IMR-90 (cell line): ENCODE measurements around the gene FLT1. TPM values are rescaled to one million over a fixed set of nuclear protein-coding genes. Genes with fewer than 3 reads are reported as not detected.

ENCODE experiments used
- ATAC-seq: fragments of 200-7000 bp; cut with Tn5 transposase; 2 replicates; pipeline ENCODE4 v1.9.1; 2020; ENCODE audit warnings: low read depth, mild to moderate bottlenecking, moderate library complexity
- BruUV-seq: library from RNA; stranded (reverse); fragments of 400-500 nt; replicated peaks from 2 replicates; lab custom pipeline; 2021; lab: Mats Ljungman, UMichigan
- CTCF ChIA-PET: fragments of 300-600 bp; formaldehyde crosslinking; extraction: SDS; loops from one replicate; lab custom pipeline; 2021; ENCODE audit warnings: antibody characterized with exemption; lab: Yijun Ruan, JAX
- POLR2A ChIA-PET: fragments of 300-600 bp; sonication (Branson Sonifier 250); formaldehyde crosslinking; loops from one replicate; lab custom pipeline; 2022; ENCODE audit warnings: antibody characterized with exemption; ENCODE audit not compliant: unreplicated experiment; lab: Charles Lee
- DNase-seq: peaks from one replicate; pipeline ENCODE4 v3.0.0; 2013
- H2AFZ ChIP-seq: replicated peaks from 2 replicates; pipeline ENCODE3; 2013; ENCODE audit warnings: low read length, mild to moderate bottlenecking; ENCODE audit not compliant: poor library complexity
- H2AK5ac ChIP-seq: 2 replicates; pipeline ENCODE4 v1.6.1; 2013; ENCODE audit warnings: low read depth, low read length, inconsistent platforms
- H2AK9ac ChIP-seq: replicated peaks from 2 replicates; pipeline ENCODE3; 2013; ENCODE audit warnings: mild to moderate bottlenecking, low read depth, low read length, moderate library complexity; ENCODE audit not compliant: poor library complexity
- H2BK120ac ChIP-seq: 2 replicates; pipeline ENCODE4 v1.6.1; 2013; ENCODE audit warnings: low read depth, low read length, inconsistent platforms
- H2BK15ac ChIP-seq: 3 replicates; pipeline ENCODE4 v1.6.1; 2013; ENCODE audit warnings: low read depth, low read length, inconsistent platforms
- H2BK20ac ChIP-seq: 2 replicates; pipeline ENCODE4 v1.6.1; 2013; ENCODE audit warnings: low read depth, mild to moderate bottlenecking, inconsistent platforms, low read length, moderate library complexity
- H2BK5ac ChIP-seq: 2 replicates; pipeline ENCODE4 v1.6.1; 2013; ENCODE audit warnings: mild to moderate bottlenecking, low read depth, low read length, inconsistent platforms; ENCODE audit not compliant: poor library complexity, severe bottlenecking
- H3K14ac ChIP-seq: replicated peaks from 2 replicates; pipeline ENCODE4 v1.6.1; 2013; ENCODE audit warnings: low read depth, low read length, inconsistent platforms
- H3K18ac ChIP-seq: 2 replicates; pipeline ENCODE4 v1.6.1; 2013; ENCODE audit warnings: low read depth, low read length, control low read depth
- H3K23ac ChIP-seq: 2 replicates; pipeline ENCODE4 v1.6.1; 2013; ENCODE audit warnings: low read depth, low read length, inconsistent platforms
- H3K27ac ChIP-seq: 2 replicates; pipeline ENCODE4 v1.5.1; 2013; ENCODE audit warnings: mild to moderate bottlenecking, control low read depth, low read length; ENCODE audit not compliant: insufficient read depth
- H3K27me3 ChIP-seq: 2 replicates; pipeline ENCODE4 v1.6.1; 2013; ENCODE audit warnings: low read length; ENCODE audit not compliant: control insufficient read depth, insufficient read depth
- H3K36me3 ChIP-seq: 2 replicates; pipeline ENCODE4 v1.6.1; 2013; ENCODE audit warnings: low read length, mixed read lengths; ENCODE audit not compliant: control insufficient read depth, insufficient read depth
- H3K4ac ChIP-seq: 2 replicates; pipeline ENCODE4 v1.6.1; 2013; ENCODE audit warnings: low read depth, low read length, inconsistent platforms
- H3K4me1 ChIP-seq: 2 replicates; pipeline ENCODE4 v1.6.1; 2013; ENCODE audit warnings: low read length, mixed read lengths; ENCODE audit not compliant: control insufficient read depth, insufficient read depth
- H3K4me2 ChIP-seq: 2 replicates; pipeline ENCODE4 v1.6.1; 2013; ENCODE audit warnings: low read depth, mild to moderate bottlenecking, control low read depth, low read length, moderate library complexity
- H3K4me3 ChIP-seq: 2 replicates; pipeline ENCODE4 v1.5.1; 2013; ENCODE audit warnings: low read depth, mild to moderate bottlenecking, control low read depth, low read length, moderate library complexity; ENCODE audit not compliant: insufficient read depth
- H3K56ac ChIP-seq: 2 replicates; pipeline ENCODE4 v1.6.1; 2013; ENCODE audit warnings: low read length, inconsistent platforms; ENCODE audit not compliant: insufficient read depth; ENCODE audit errors: extremely low read depth
- H3K79me1 ChIP-seq, 2 experiments: 2 replicates each; pipeline ENCODE4 v1.6.1; 2013; ENCODE audit warnings: low read length in 2 of 2, inconsistent platforms in 1 of 2, low read depth in 1 of 2
- H3K9ac ChIP-seq: 2 replicates; pipeline ENCODE4 v1.6.1; 2013; ENCODE audit warnings: low read depth, low read length, control low read depth
- H3K9me1 ChIP-seq: 2 replicates; pipeline ENCODE4 v1.6.1; 2013; ENCODE audit warnings: low read length, inconsistent platforms; ENCODE audit not compliant: insufficient read depth
- H3K9me3 ChIP-seq: 2 replicates; pipeline ENCODE4 v1.6.1; 2013; ENCODE audit warnings: low read length; ENCODE audit not compliant: control insufficient read depth, insufficient read depth
- H4K20me1 ChIP-seq: 2 replicates; pipeline ENCODE4 v1.6.1; 2013; ENCODE audit warnings: low read length, inconsistent platforms; ENCODE audit not compliant: insufficient read depth
- H4K5ac ChIP-seq: 2 replicates; pipeline ENCODE4 v1.6.1; 2013; ENCODE audit warnings: mild to moderate bottlenecking, low read depth, low read length, control low read depth
- H4K8ac ChIP-seq, 2 experiments: 2 replicates each; pipeline ENCODE4 v1.6.1; 2013; ENCODE audit warnings: low read depth in 2 of 2, low read length in 2 of 2, control low read depth in 1 of 2, inconsistent platforms in 1 of 2
- H4K91ac ChIP-seq: 2 replicates; pipeline ENCODE4 v1.6.1; 2013; ENCODE audit warnings: low read depth, low read length, inconsistent platforms; ENCODE audit not compliant: insufficient read depth
- BHLHE40 ChIP-seq: fragments of 150-350 bp; IDR thresholded peaks from 2 replicates; pipeline ENCODE4 v1.6.1; 2016; ENCODE audit warnings: mild to moderate bottlenecking, low read depth, low read length
- CEBPB ChIP-seq: IDR thresholded peaks from 2 replicates; pipeline ENCODE4 v1.6.1; 2012; ENCODE audit warnings: low read depth, low read length, improper control_type of control experiment
- CHD1 ChIP-seq: IDR thresholded peaks from 2 replicates; pipeline ENCODE4 v1.6.1; 2012; ENCODE audit warnings: low read depth, low read length, improper control_type of control experiment
- FOS ChIP-seq: fragments of 150-350 bp; IDR thresholded peaks from 2 replicates; pipeline ENCODE4 v1.6.1; 2016; ENCODE audit warnings: low read depth, low read length
- MAFK ChIP-seq: IDR thresholded peaks from 2 replicates; pipeline ENCODE4 v1.6.1; 2012; ENCODE audit warnings: low read depth, low read length, improper control_type of control experiment
- MAZ ChIP-seq: IDR thresholded peaks from 2 replicates; pipeline ENCODE4 v1.6.1; 2012; ENCODE audit warnings: low read depth, mild to moderate bottlenecking, low read length, improper control_type of control experiment, moderate library complexity, borderline replicate concordance
- MXI1 ChIP-seq: IDR thresholded peaks from 2 replicates; pipeline ENCODE4 v1.6.1; 2012; ENCODE audit warnings: low read depth, mild to moderate bottlenecking, low read length, moderate library complexity, borderline replicate concordance
- NFE2L2 ChIP-seq: fragments of 150-350 bp; IDR thresholded peaks from 2 replicates; pipeline ENCODE4 v1.6.1; 2016; ENCODE audit warnings: low read depth, mild to moderate bottlenecking, low read length
- POLR2A ChIP-seq: IDR thresholded peaks from 2 replicates; pipeline ENCODE4 v1.6.1; 2012; ENCODE audit warnings: mild to moderate bottlenecking, low read depth, low read length
- RAD21 ChIP-seq: IDR thresholded peaks from 2 replicates; pipeline ENCODE4 v1.6.1; 2012; ENCODE audit warnings: low read length, improper control_type of control experiment
- RCOR1 ChIP-seq: IDR thresholded peaks from 2 replicates; pipeline ENCODE4 v1.6.1; 2012; ENCODE audit warnings: mild to moderate bottlenecking, low read length, improper control_type of control experiment; ENCODE audit not compliant: insufficient replicate concordance
- RFX5 ChIP-seq: IDR thresholded peaks from 2 replicates; pipeline ENCODE4 v1.8.0; 2012; ENCODE audit warnings: low read depth, mild to moderate bottlenecking, low read length, moderate library complexity
- SMC3 ChIP-seq: fragments of 150-350 bp; IDR thresholded peaks from 2 replicates; pipeline ENCODE4 v1.6.1; 2016; ENCODE audit warnings: low read depth, mild to moderate bottlenecking, antibody characterized with exemption, low read length, moderate library complexity
- WGBS, 2 experiments: methylation state at CpG; one replicate each; pipeline versions ENCODE4 v1.1.5 to v1.1.7; 2013; ENCODE audit warnings: missing lambda C conversion rate in 2 of 2; ENCODE audit not compliant: insufficient read length in 1 of 2; ENCODE audit errors: extremely low coverage in 2 of 2; 5-methylcytosine and 5-hydroxymethylcytosine counted together
- dilution Hi-C: fragments of 300-500 bp; cut with HindIII; formaldehyde crosslinking; loops from one replicate; pipeline ENCODE4 v1.14.3; 2018; ENCODE audit warnings: low sequenced_read_pairs; ENCODE audit not compliant: unreplicated experiment
- in situ Hi-C: fragments of 300-500 bp; cut with MboI; formaldehyde crosslinking; loops from 3 replicates; pipeline ENCODE4 v1.14.3; 2019; ENCODE audit warnings: low sequenced_read_pairs, inconsistent platforms, mixed read lengths
- intact Hi-C: fragments of 100-400 bp; cut with micrococcal nuclease; formaldehyde crosslinking; loops from 2 replicates; pipeline ENCODE4 v1.10.0; 2022
- polyA plus RNA-seq, 3 experiments: library from polyadenylated mRNA; depleted of rRNA; stranded (reverse); fragments of >200 nt; gene quantifications; 2 replicates each; pipeline ENCODE4 v1.2.3, GENCODE V29; 2012; ENCODE audit warnings: low replicate concordance in 1 of 3
- total RNA-seq: library from RNA; depleted of rRNA; stranded (reverse); fragments of >200 nt; gene quantifications from 2 replicates; pipeline ENCODE4 v1.2.3, GENCODE V29; 2012
- TF ChIP-seq, protein P1 (sequence below): conservative IDR thresholded peaks from 2 replicates; pipeline ENCODE4 v1.5.1; 2012; ENCODE audit warnings: mild to moderate bottlenecking, low read depth, low read length, improper control_type of control experiment
- TF ChIP-seq, protein P2 (sequence below): fragments of 150-350 bp; IDR thresholded peaks from 2 replicates; pipeline ENCODE4 v1.6.1; 2017; ENCODE audit warnings: mild to moderate bottlenecking, antibody characterized with exemption, low read length, low read depth
- TF ChIP-seq, protein P3 (sequence below): fragments of 150-350 bp; IDR thresholded peaks from 2 replicates; pipeline ENCODE4 v1.6.1; 2016; ENCODE audit warnings: low read depth, mild to moderate bottlenecking, low read length, moderate library complexity, borderline replicate concordance

Gene FLT1
- total and polyA plus RNA-seq, 2 of the 4 experiments (the other 2 are of a cell fraction), result 4.5 to 10.4 TPM

DNA sequence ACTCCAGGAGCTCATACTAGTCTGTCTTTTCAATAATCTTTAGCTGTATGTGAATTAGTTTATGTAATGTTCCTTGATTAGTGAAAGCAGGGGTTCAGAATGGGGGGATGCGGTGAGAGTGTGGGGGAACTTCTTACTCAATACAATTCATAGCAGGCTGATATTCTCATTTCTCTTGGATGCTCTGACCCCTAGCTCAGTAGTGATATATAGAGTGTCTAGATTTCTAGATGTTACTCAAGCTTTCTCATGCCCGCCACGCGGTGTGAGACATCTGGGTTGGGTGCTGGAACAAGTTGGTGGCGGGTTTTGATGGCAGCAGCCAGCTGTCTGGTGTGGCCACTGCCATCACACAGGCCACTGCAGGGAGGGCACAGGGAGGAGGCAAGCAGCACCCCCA, 39.3 kb upstream of the FLT1 start:
- POLR2A ChIA-PET, result no interaction called here
- Histone ChIP-seq H4K5ac (no peak overlapping the region), H2BK5ac (no peak overlapping the region), H3K23ac (no peak overlapping the region), H3K18ac (no peak overlapping the region), H3K4me1 (peaks cover 10% of the 10 kb centered on the region), H3K4ac (no peak overlapping the region), H3K79me1 (peaks cover 0 to 5% of the 10 kb centered on the region in 2 experiments; a peak in 2 of 4 replicates), H3K4me2 (no peak overlapping the region), H2AK9ac (no peak overlapping the region), H4K20me1 (no peaks in the 10 kb centered on the region), H3K9ac (no peak overlapping the region), H3K27me3 (peaks cover 3% of the 10 kb centered on the region; the same call in 1 of the 2 replicates), H3K9me3 (0 out of 2 replicates have a peak, but pooled peaks cover 2% of the 10 kb centered on the region), H3K56ac (no peak overlapping the region), H4K91ac (no peak overlapping the region), H2BK15ac (no peak overlapping the region), H2BK20ac (no peak overlapping the region), H4K8ac (no peak overlapping the region), H3K36me3 (no peaks in the 10 kb centered on the region), H2AK5ac (no peak overlapping the region; the same call in 1 of the 2 replicates), H3K9me1 (peaks cover 6% of the 10 kb centered on the region), H3K27ac (no peak overlapping the region), H3K14ac (no peak overlapping the region), H2BK120ac (no peak overlapping the region), H2AFZ (peak overlapping the region; percentile 36), H3K4me3 (no peak overlapping the region)
- no peak for TF ChIP-seq NFE2L2
- no peak for TF ChIP-seq RCOR1
- TF ChIP-seq, protein P1, sequence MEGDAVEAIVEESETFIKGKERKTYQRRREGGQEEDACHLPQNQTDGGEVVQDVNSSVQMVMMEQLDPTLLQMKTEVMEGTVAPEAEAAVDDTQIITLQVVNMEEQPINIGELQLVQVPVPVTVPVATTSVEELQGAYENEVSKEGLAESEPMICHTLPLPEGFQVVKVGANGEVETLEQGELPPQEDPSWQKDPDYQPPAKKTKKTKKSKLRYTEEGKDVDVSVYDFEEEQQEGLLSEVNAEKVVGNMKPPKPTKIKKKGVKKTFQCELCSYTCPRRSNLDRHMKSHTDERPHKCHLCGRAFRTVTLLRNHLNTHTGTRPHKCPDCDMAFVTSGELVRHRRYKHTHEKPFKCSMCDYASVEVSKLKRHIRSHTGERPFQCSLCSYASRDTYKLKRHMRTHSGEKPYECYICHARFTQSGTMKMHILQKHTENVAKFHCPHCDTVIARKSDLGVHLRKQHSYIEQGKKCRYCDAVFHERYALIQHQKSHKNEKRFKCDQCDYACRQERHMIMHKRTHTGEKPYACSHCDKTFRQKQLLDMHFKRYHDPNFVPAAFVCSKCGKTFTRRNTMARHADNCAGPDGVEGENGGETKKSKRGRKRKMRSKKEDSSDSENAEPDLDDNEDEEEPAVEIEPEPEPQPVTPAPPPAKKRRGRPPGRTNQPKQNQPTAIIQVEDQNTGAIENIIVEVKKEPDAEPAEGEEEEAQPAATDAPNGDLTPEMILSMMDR, result no peak
- TF ChIP-seq, protein P2, sequence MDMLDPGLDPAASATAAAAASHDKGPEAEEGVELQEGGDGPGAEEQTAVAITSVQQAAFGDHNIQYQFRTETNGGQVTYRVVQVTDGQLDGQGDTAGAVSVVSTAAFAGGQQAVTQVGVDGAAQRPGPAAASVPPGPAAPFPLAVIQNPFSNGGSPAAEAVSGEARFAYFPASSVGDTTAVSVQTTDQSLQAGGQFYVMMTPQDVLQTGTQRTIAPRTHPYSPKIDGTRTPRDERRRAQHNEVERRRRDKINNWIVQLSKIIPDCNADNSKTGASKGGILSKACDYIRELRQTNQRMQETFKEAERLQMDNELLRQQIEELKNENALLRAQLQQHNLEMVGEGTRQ, result no peak
- TF ChIP-seq CEBPB, result no peak
- no peak for TF ChIP-seq CHD1
- TF ChIP-seq, protein P3, sequence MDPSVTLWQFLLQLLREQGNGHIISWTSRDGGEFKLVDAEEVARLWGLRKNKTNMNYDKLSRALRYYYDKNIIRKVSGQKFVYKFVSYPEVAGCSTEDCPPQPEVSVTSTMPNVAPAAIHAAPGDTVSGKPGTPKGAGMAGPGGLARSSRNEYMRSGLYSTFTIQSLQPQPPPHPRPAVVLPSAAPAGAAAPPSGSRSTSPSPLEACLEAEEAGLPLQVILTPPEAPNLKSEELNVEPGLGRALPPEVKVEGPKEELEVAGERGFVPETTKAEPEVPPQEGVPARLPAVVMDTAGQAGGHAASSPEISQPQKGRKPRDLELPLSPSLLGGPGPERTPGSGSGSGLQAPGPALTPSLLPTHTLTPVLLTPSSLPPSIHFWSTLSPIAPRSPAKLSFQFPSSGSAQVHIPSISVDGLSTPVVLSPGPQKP, result no peak
- TF ChIP-seq MAFK, result no peak
- TF ChIP-seq RFX5, result no peak
- TF ChIP-seq MAZ, result no peak
- no peak for TF ChIP-seq RAD21
- no peak for TF ChIP-seq SMC3
- no peak for TF ChIP-seq FOS
- TF ChIP-seq POLR2A, result no peak
- TF ChIP-seq BHLHE40, result no peak
- no peak for TF ChIP-seq MXI1
- dilution Hi-C loops, result no loop called here
- WGBS, 2 experiments, result no CpG with 5 or more reads among the region's 5 CpGs
- intact Hi-C loops, result loop anchor here (5.0 to 10.0 kb wide), 3 partner anchors 103 to 261 kb away; partner anchors contain the start of gene POMP
- CTCF ChIA-PET, result interaction anchor here (1.2 kb wide), 1 partner anchor 55 kb away, joined by 4 read pairs; no protein-coding TSS in a partner anchor
- in situ Hi-C loops, result no loop called here
- DNase-seq (no peak), ATAC-seq (no peak)
- BruUV-seq, result no TSS peak
